SK-N-SH (cell line): ENCODE measurements around the gene PLAU. TPM values are rescaled to one million over a fixed set of nuclear protein-coding genes. Genes with fewer than 3 reads are reported as not detected.

ENCODE experiments used
- CTCF ChIA-PET: fragments of 300-600, 350-600 bp; formaldehyde crosslinking; extraction: SDS; loops from one replicate; lab custom pipeline; 2021; lab: Yijun Ruan, JAX
- POLR2A ChIA-PET: fragments of 350-600 bp; sonication (Branson Sonifier 250); formaldehyde crosslinking; extraction: SDS; loops from one replicate; lab custom pipeline; 2020; ENCODE audit warnings: antibody characterized with exemption, inconsistent platforms; lab: Yijun Ruan, JAX
- DNase-seq: peaks from one replicate; pipeline ENCODE4 v3.0.0; 2012
- H2AFZ ChIP-seq: fragments of 200-600 bp; sonication (generic); 2 replicates; pipeline ENCODE4 v1.8.1; 2016; ENCODE audit warnings: antibody characterized with exemption, mild to moderate bottlenecking, low read depth
- H3F3A ChIP-seq: fragments of 200-600 bp; sonication (generic); replicated peaks from 2 replicates; pipeline ENCODE3; 2016; ENCODE audit warnings: antibody characterized with exemption, mild to moderate bottlenecking; ENCODE audit not compliant: insufficient read depth
- H3K27ac ChIP-seq, 2 experiments: fragments of 200-500 bp in 1 of 2; fragments of 200-600 bp in 1 of 2; sonication (Bioruptor generic) in 1 of 2; sonication (generic), shearing (Covaris generic) in 1 of 2; 2 replicates each; pipeline versions ENCODE4 v1.5.1 to v1.6.1; 2014 to 2016; ENCODE audit warnings: low read depth in 2 of 2, inconsistent platforms in 1 of 2, low read length in 1 of 2, mild to moderate bottlenecking in 1 of 2, mixed read lengths in 1 of 2
- H3K27me3 ChIP-seq: fragments of 200-600 bp; sonication (generic), shearing (Covaris generic); 2 replicates; pipeline ENCODE4 v1.6.1; 2016; ENCODE audit warnings: mixed run types; ENCODE audit not compliant: insufficient read depth
- H3K36me3 ChIP-seq, 2 experiments: fragments of 200-500 bp in 1 of 2; fragments of 200-600 bp in 1 of 2; sonication (Bioruptor generic) in 1 of 2; sonication (generic) in 1 of 2; replicated peaks in 1 of 2; 2 replicates each; pipeline versions ENCODE3 to v1.5.1; 2014 to 2016; ENCODE audit warnings: low read length in 1 of 2, mild to moderate bottlenecking in 1 of 2; ENCODE audit not compliant: insufficient read depth in 2 of 2, control insufficient read depth in 1 of 2
- H3K4me1 ChIP-seq, 2 experiments: fragments of 200-500 bp in 1 of 2; fragments of 200-600 bp in 1 of 2; sonication (Bioruptor generic) in 1 of 2; sonication (generic), shearing (Covaris generic) in 1 of 2; 2 replicates each; pipeline versions ENCODE4 v1.5.1 to v1.6.1; 2014 to 2016; ENCODE audit warnings: low read depth in 1 of 2, low read length in 1 of 2, mixed run types in 1 of 2; ENCODE audit not compliant: insufficient read depth in 2 of 2, control insufficient read depth in 1 of 2
- H3K4me2 ChIP-seq: fragments of 200-600 bp; sonication (generic), shearing (Covaris generic); 2 replicates; pipeline ENCODE4 v1.6.1; 2017; ENCODE audit warnings: mixed run types
- H3K4me3 ChIP-seq, 2 experiments: fragments of 200-500 bp in 1 of 2; fragments of 200-600 bp in 1 of 2; sonication (Bioruptor generic) in 1 of 2; sonication (generic), shearing (Covaris generic) in 1 of 2; 2 replicates each; pipeline versions ENCODE4 v1.5.1 to v1.8.1; 2014 to 2016; ENCODE audit warnings: low read depth in 2 of 2, inconsistent platforms in 1 of 2, low read length in 1 of 2, mild to moderate bottlenecking in 1 of 2, mixed read lengths in 1 of 2, moderate library complexity in 1 of 2
- H3K79me2 ChIP-seq: fragments of 200-600 bp; sonication (generic); 2 replicates; pipeline ENCODE4 v1.8.1; 2017; ENCODE audit warnings: mild to moderate bottlenecking; ENCODE audit not compliant: insufficient read depth
- H3K9ac ChIP-seq: fragments of 200-600 bp; sonication (generic); 2 replicates; pipeline ENCODE4 v1.6.1; 2017; ENCODE audit warnings: mixed run types
- H3K9me2 ChIP-seq: fragments of 200-600 bp; sonication (generic); 2 replicates; pipeline ENCODE4 v1.6.1; 2017; ENCODE audit warnings: mixed run types
- H3K9me3 ChIP-seq: fragments of 200-600 bp; sonication (generic); 2 replicates; pipeline ENCODE4 v1.6.1; 2017; ENCODE audit warnings: mixed run types, mild to moderate bottlenecking, moderate library complexity
- H4K20me1 ChIP-seq: fragments of 200-600 bp; sonication (generic); 2 replicates; pipeline ENCODE4 v1.6.1; 2017; ENCODE audit warnings: mild to moderate bottlenecking, mixed run types; ENCODE audit not compliant: insufficient read depth
- CTCF ChIP-seq: fragments of 200-600 bp; sonication (generic); IDR thresholded peaks from 2 replicates; pipeline ENCODE4 v1.6.1; 2017; ENCODE audit warnings: antibody characterized with exemption, mild to moderate bottlenecking, moderate library complexity
- FOSL2 ChIP-seq: IDR thresholded peaks from 2 replicates; pipeline ENCODE4 v1.4.0; 2012; ENCODE audit warnings: low read depth, mild to moderate bottlenecking, moderate library complexity, borderline replicate concordance
- GATA2 ChIP-seq: sonication (generic); formaldehyde crosslinking; IDR thresholded peaks from 2 replicates; pipeline ENCODE4 v1.5.0; 2020; ENCODE audit warnings: mild to moderate bottlenecking, missing genetic modification reagents
- JUND ChIP-seq: IDR thresholded peaks from 2 replicates; pipeline ENCODE4 v1.4.0; 2012
- NRF1 ChIP-seq: IDR thresholded peaks from 2 replicates; pipeline ENCODE4 v1.6.1; 2012; ENCODE audit warnings: low read depth, mild to moderate bottlenecking, low read length
- PBX3 ChIP-seq: IDR thresholded peaks from 2 replicates; pipeline ENCODE4; 2012
- POLR2AphosphoS5 ChIP-seq: IDR thresholded peaks from 2 replicates; pipeline ENCODE4 v1.6.1; 2012; ENCODE audit warnings: low read depth, low read length
- RAD21 ChIP-seq: IDR thresholded peaks from 2 replicates; pipeline ENCODE4 v1.6.1; 2012; ENCODE audit warnings: mild to moderate bottlenecking, low read length
- RCOR1 ChIP-seq: fragments of 150-350 bp; IDR thresholded peaks from 2 replicates; pipeline ENCODE4 v1.6.1; 2017; ENCODE audit warnings: antibody characterized with exemption, low read length
- RXRA ChIP-seq: IDR thresholded peaks from 2 replicates; pipeline ENCODE4 v1.4.0; 2012; ENCODE audit warnings: low read depth, mild to moderate bottlenecking, borderline replicate concordance
- SMC3 ChIP-seq: IDR thresholded peaks from 2 replicates; pipeline ENCODE4 v1.6.1; 2012; ENCODE audit warnings: low read depth, low read length, improper control_type of control experiment
- TCF12 ChIP-seq: IDR thresholded peaks from 2 replicates; pipeline ENCODE4 v1.4.0; 2012
- TEAD4 ChIP-seq: IDR thresholded peaks from 2 replicates; pipeline ENCODE4 v1.4.0; 2012; ENCODE audit warnings: mild to moderate bottlenecking, borderline replicate concordance; ENCODE audit not compliant: insufficient read depth
- USF2 ChIP-seq: fragments of 150-350 bp; IDR thresholded peaks from 2 replicates; pipeline ENCODE4 v1.6.1; 2017; ENCODE audit warnings: antibody characterized with exemption, low read length, low read depth, borderline replicate concordance
- YY1 ChIP-seq: IDR thresholded peaks from 2 replicates; pipeline ENCODE4 v1.4.0; 2012; ENCODE audit warnings: low read depth, mild to moderate bottlenecking
- ZBTB33 ChIP-seq: IDR thresholded peaks from 2 replicates; pipeline ENCODE4 v1.4.0; 2012; ENCODE audit warnings: low read depth, borderline replicate concordance
- WGBS: methylation state at CpG from one replicate; pipeline ENCODE4 v1.1.6; 2017; ENCODE audit warnings: low lambda C conversion rate; 5-methylcytosine and 5-hydroxymethylcytosine counted together
- polyA plus RNA-seq, 3 experiments: library from polyadenylated mRNA; depleted of rRNA; stranded (reverse); fragments of >200 nt; gene quantifications; 2 replicates each; pipeline ENCODE4 v1.2.3, GENCODE V29; 2012

PLAU gene
- polyA plus RNA-seq, 1 of the 3 experiments (the other 2 are of a cell fraction) = 200 TPM

- H2AFZ ChIP-seq = no peak overlapping the region
- no peak overlapping the region for H3K4me3 ChIP-seq
- POLR2A ChIA-PET = no interaction called here
- no peaks in the 10 kb centered on the region for H3K36me3 ChIP-seq
- H3K79me2 ChIP-seq = no peaks in the 10 kb centered on the region
- TF ChIP-seq RAD21 (no peak), RCOR1 (no peak), RXRA (no peak), JUND (no peak), POLR2AphosphoS5 (no peak), GATA2 (CRISPR knock-in tag) (no peak), PBX3 (no peak), ZBTB33 (no peak), YY1 (no peak), CTCF (no peak), FOSL2 (no peak; the same call in 1 of the 2 replicates), NRF1 (no peak), TCF12 (no peak), USF2 (no peak), SMC3 (no peak), TEAD4 (no peak)
- TF ChIP-seq, all 33 proteins: peak for 0
- Histone ChIP-seq H3K9me3 (no peaks in the 10 kb centered on the region), H3K9ac (no peak overlapping the region), H3F3A (no peaks in the 10 kb centered on the region), H3K4me1 (no peaks in the 10 kb centered on the region), H3K27ac (no peak overlapping the region), H3K9me2 (no peaks in the 10 kb centered on the region), H3K27me3 (no peaks in the 10 kb centered on the region), H4K20me1 (no peaks in the 10 kb centered on the region), H3K4me2 (no peak overlapping the region)
- DNase-seq = no peak
- CTCF ChIA-PET = interaction anchor here (7.3 to 20.9 kb wide), 2 partner anchors 7 to 45 kb away, joined by 75 to 472 read pairs; partner anchors contain the start of gene CAMK2G
- 79% methylated on average over 12 of the region's 13 CpGs for WGBS
Observed at GRCh38 chr10:73931767-73932619, 21.1 kb downstream of the PLAU start.
